Nephron (organoid): ENCODE data around the gene OARD1.

Experiments
- H3K27ac Mint-ChIP-seq, 3 experiments: 2 replicates each; pipeline ENCODE4 v1.8.0; 2020; ENCODE audit warnings: mixed read lengths in 3 of 3, mild to moderate bottlenecking in 2 of 3, moderate library complexity in 1 of 3
- H3K27me3 Mint-ChIP-seq: 2 replicates; pipeline ENCODE4 v1.8.0; 2021; ENCODE audit warnings: low read depth, mild to moderate bottlenecking, moderate library complexity, mixed read lengths
- H3K36me3 Mint-ChIP-seq: 2 replicates; pipeline ENCODE4 v1.8.0; 2020; ENCODE audit warnings: low read depth, mixed read lengths
- H3K4me1 Mint-ChIP-seq: 2 replicates; pipeline ENCODE4 v1.8.0; 2020; ENCODE audit warnings: mixed read lengths
- H3K4me3 Mint-ChIP-seq, 3 experiments: 2 replicates each; pipeline ENCODE4 v1.8.0; 2020; ENCODE audit warnings: mild to moderate bottlenecking in 3 of 3, mixed read lengths in 3 of 3, moderate library complexity in 2 of 3
- H3K9me3 Mint-ChIP-seq: 2 replicates; pipeline ENCODE4 v1.8.0; 2020; ENCODE audit warnings: mixed read lengths
- TF ChIP-seq, protein P1 (sequence below), 3 experiments: fragments of 200-600 bp; sonication (generic); IDR thresholded peaks; one replicate each; pipeline ENCODE4 v1.5.0; 2021; ENCODE audit warnings: antibody characterized with exemption in 3 of 3; ENCODE audit not compliant: unreplicated experiment in 3 of 3

The OARD1 gene

DNA sequence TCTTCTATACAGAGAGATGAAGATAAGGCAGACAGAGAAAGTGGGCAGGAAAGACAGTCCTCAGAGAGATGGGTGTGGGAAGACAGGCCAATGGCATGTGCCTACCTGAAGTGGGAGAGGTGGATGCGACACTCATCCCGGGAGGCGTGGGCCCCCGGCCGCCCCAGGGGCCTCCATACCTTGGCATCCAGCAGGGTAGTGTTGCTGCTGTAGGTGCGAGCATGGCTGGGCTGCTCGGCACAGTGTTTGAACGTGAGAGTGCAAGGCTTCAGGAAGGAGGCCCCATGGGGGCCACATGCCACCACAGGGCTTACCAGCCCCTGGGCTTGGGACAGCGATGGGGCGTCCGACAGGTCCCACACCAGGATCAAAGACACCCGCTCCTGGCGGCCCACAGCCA, 38.4 kb downstream of the OARD1 start:
- H3K27me3 Mint-ChIP-seq: peaks cover 9% of the 10 kb centered on the region
- no peak overlapping the region for H3K27ac Mint-ChIP-seq
- H3K36me3 Mint-ChIP-seq: peaks cover 5% of the 10 kb centered on the region
- TF ChIP-seq, protein P1, sequence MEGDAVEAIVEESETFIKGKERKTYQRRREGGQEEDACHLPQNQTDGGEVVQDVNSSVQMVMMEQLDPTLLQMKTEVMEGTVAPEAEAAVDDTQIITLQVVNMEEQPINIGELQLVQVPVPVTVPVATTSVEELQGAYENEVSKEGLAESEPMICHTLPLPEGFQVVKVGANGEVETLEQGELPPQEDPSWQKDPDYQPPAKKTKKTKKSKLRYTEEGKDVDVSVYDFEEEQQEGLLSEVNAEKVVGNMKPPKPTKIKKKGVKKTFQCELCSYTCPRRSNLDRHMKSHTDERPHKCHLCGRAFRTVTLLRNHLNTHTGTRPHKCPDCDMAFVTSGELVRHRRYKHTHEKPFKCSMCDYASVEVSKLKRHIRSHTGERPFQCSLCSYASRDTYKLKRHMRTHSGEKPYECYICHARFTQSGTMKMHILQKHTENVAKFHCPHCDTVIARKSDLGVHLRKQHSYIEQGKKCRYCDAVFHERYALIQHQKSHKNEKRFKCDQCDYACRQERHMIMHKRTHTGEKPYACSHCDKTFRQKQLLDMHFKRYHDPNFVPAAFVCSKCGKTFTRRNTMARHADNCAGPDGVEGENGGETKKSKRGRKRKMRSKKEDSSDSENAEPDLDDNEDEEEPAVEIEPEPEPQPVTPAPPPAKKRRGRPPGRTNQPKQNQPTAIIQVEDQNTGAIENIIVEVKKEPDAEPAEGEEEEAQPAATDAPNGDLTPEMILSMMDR (IDR thresholded peaks at IDR 0.05; ENCODE audit: unreplicated experiment in 3 of 3): no peak
- H3K4me3 Mint-ChIP-seq: no peak overlapping the region
- H3K4me1 Mint-ChIP-seq: peaks cover 19% of the 10 kb centered on the region
- H3K9me3 Mint-ChIP-seq: no peaks in the 10 kb centered on the region

DNA sequence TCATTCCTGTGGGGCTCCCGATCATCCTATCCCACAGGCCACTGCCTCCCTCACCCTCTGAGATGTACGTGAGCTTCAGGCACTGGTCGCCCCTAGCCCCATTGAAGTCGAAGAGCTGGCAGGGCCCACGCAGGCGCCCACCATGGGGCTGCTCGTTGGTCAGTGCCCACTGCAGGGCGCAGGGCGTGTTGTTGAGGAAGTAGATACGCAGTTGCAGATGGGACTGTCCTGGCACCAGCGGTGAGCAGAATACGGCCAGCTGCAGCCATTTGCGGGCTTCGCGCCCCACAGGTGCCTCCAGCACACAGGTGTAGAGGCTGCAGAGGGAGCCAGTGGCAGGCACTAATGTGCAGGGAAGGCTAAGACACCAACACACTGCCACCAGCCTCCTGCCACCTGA, 39.3 kb downstream of the OARD1 start:
- H3K9me3 Mint-ChIP-seq: no peaks in the 10 kb centered on the region
- peaks cover 22% of the 10 kb centered on the region for H3K4me1 Mint-ChIP-seq
- H3K27me3 Mint-ChIP-seq: peaks cover 3% of the 10 kb centered on the region
- no peak overlapping the region for H3K27ac Mint-ChIP-seq
- H3K36me3 Mint-ChIP-seq: peaks cover 5% of the 10 kb centered on the region
- TF ChIP-seq, protein P1 (IDR thresholded peaks at IDR 0.05; ENCODE audit: unreplicated experiment in 3 of 3): no peak
- no peak overlapping the region for H3K4me3 Mint-ChIP-seq

DNA sequence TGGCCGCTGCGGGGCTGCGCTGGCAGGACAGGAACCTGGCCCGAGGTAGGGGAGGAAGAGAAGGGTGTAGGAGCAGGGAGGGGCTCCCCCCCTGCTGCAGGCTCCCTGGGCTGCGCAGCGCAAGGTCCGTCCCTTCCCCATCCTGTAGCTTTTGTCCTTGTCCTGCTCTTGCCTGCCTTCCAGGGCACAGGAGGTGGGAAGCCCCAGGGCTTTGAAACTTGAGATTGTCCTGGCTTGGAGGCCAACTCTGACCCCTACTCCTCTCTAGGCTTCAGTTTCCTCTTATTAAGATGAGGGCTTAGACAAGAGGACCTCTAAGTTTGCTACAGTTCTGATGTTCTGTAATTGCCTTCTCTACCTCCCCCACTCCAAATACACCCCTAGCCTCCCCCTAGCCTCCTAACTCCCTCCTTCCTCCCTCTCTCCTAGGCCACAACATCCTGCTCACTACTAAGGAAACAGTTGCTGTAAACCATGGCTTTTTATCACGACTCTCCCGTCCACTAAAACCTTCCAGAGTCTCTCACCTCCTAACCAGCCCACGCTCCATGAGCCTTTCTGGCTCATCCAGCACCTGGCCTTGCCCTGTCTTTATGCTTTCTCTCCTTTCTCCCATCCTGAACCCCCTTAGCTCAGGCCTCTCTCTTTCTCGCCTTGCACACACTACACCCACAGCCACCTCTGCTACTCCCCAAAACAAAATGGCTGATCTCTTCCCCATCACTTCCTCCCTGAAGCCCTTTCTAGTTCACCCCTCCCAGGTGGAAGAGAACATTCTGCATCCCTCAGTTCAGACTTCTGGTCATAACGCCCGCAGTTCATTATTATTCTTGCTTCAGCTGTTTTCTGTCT, 43.4 kb downstream of the OARD1 start:
- Mint-ChIP-seq H3K4me3 (peak overlapping the region; percentile 68 to 84 (median 73)), H3K4me1 (peaks cover 30% of the 10 kb centered on the region), H3K27me3 (no peaks in the 10 kb centered on the region), H3K9me3 (no peaks in the 10 kb centered on the region), H3K36me3 (peaks cover 11% of the 10 kb centered on the region), H3K27ac (peak overlapping the region; percentile 39 to 92 (median 65))
- TF ChIP-seq, protein P1 (IDR thresholded peaks at IDR 0.05; ENCODE audit: unreplicated experiment in 3 of 3): no peak

DNA sequence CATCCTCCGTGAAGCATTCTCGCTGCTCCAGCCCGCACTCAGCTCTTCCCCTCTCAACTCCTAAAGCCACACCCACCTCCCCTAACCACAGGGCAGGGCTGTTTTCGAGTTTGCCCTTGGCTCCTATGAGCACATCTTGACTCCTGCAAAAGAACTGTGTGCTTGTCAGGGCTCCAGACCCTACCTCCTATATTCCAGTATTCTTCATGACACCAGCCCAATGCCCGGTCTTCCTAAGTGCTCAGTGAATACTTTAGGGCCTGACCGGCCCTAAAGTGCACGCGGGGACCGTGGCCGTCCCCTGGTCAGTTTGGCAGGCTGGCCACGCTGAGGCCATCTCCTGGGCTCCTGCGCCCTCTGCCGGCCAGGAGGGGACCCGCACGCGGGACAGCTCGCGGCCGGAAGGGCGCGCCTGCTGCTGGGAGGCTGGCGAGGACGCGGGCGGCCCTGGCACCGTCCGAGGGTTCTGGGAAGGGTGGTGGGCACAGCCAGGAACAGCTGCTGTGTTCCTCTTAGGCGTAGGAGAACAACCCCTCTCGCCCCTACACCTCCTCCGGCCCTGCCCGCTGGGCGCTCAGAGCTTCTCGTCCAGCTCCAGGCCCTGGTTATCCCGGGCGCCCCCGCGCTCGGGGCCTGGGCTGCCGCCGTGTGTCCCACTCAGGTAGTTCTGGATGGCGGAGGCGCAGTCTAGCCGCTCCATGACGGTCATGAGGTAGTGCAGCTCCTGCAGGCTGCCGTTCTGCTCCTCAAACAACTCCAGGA, 44.2 kb downstream of the OARD1 start:
- TF ChIP-seq, protein P1 (IDR thresholded peaks at IDR 0.05; ENCODE audit: unreplicated experiment in 3 of 3): peak; percentile 98 to 100 (median 100)
- Mint-ChIP-seq H3K27ac (peak overlapping the region; percentile 79 to 92 (median 86)), H3K27me3 (no peaks in the 10 kb centered on the region), H3K9me3 (no peaks in the 10 kb centered on the region), H3K4me3 (peak overlapping the region; percentile 84 to 86 (median 84)), H3K4me1 (peaks cover 30% of the 10 kb centered on the region), H3K36me3 (peaks cover 8% of the 10 kb centered on the region)

DNA sequence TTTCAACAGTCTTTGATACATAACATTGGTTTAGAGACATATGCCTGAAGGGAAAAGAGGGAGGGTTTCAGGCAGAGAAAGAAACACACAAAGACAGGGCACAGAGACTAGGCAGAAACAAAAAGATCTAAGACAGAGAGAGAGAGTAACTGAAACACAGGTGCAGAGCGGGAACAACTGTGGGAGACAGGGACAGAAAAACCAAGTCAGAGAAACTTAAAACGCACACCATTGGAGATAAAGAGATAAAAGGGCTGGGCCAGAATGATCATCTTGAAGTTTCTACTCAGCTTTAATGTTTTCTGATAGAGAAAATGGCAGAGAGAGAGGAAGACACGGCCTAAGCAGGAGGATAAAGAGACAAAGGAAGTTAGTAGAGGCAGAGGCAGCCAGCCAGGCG, 44.9 kb downstream of the OARD1 start:
- Mint-ChIP-seq H3K9me3 (no peaks in the 10 kb centered on the region), H3K27me3 (no peaks in the 10 kb centered on the region), H3K36me3 (peaks cover 8% of the 10 kb centered on the region), H3K4me1 (peaks cover 30% of the 10 kb centered on the region), H3K4me3 (peak overlapping the region; percentile 84 to 86 (median 84)), H3K27ac (peak overlapping the region; percentile 79 to 92 (median 86))
- TF ChIP-seq, protein P1 (IDR thresholded peaks at IDR 0.05; ENCODE audit: unreplicated experiment in 3 of 3): no peak
